Mesothelial cell of epicardium (in vitro differentiated cells): ENCODE results near the gene SETX. TPM values are rescaled to one million over a fixed set of nuclear protein-coding genes. Genes with fewer than 3 reads are reported as not detected.

Experiments
- DNase-seq, 2 experiments: peaks; one replicate each; pipeline ENCODE4 v3.0.0; 2021; ENCODE audit warnings: low spot score in 2 of 2; ENCODE audit not compliant: unreplicated experiment in 2 of 2
- H3K27ac Mint-ChIP-seq: 2 replicates; pipeline ENCODE4 v1.8.0; 2021; ENCODE audit warnings: mixed read lengths
- H3K27me3 Mint-ChIP-seq: 2 replicates; pipeline ENCODE4 v1.8.0; 2021; ENCODE audit warnings: low read depth, mixed read lengths
- H3K36me3 Mint-ChIP-seq: 2 replicates; pipeline ENCODE4 v1.8.0; 2021; ENCODE audit warnings: mixed read lengths
- H3K4me1 Mint-ChIP-seq: 2 replicates; pipeline ENCODE4 v1.8.0; 2021; ENCODE audit warnings: mixed read lengths
- H3K4me3 Mint-ChIP-seq: 2 replicates; pipeline ENCODE4 v1.8.0; 2021; ENCODE audit warnings: mild to moderate bottlenecking, moderate library complexity, mixed read lengths
- H3K9me3 Mint-ChIP-seq: 2 replicates; pipeline ENCODE4 v1.8.0; 2021; ENCODE audit warnings: mixed read lengths
- total RNA-seq: library from RNA; stranded (reverse); gene quantifications from 3 replicates; pipeline ENCODE4 v1.2.1, GENCODE V29; 2021
- TF ChIP-seq, protein P1 (sequence below): fragments of 200-600 bp; sonication (generic); IDR thresholded peaks from one replicate; pipeline ENCODE4 v1.5.0; 2021; ENCODE audit warnings: antibody characterized with exemption; ENCODE audit not compliant: unreplicated experiment

The SETX gene
- total RNA-seq, 1 donor from 2014 or later, result 51.4 TPM

DNA sequence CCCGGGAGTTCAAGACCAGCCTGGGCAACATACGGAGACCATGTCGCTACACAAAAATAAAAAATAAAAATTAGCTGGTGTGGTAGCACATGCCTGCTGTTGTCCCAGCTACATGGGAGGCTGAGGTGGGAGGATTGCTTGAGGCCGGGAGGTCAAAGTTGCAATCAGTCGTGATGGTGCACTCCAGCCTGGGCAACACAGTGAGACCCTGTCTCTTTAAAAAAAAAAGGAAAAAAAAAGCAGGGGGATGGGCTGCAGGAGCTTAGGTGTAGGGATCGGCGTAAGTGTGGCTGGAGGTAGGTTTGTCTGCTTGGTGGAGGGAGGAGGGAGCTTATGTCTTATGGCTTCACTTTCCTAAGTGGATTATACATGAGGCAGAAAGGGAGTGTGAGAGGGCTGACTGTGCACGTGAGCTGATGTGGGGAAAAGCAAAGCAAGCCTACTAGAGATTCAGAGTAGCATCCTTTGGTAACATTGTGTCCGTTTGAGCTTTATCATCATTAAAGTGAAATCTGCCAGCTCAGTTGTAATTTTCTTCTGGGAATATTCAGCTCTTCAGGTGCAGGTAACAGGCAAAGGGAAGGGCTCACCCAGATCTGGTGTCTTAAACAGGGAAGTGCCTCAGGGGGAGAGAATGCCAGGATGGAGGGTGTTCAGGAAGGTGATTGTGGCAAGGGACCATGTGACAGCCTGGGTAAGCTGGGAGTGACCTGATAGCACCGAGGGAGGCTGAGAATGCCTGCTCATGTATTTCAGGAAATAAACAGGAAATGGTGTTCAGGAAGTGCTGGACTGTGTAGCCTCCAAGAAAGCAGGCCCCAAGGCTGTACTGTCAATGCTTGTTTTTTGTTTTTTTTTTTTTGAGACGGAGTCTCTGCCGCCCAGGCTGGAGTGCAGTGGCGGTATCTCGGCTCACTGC is 17.6 kb upstream of the SETX start:
- peaks cover 13% of the 10 kb centered on the region for H3K36me3 Mint-ChIP-seq
- H3K4me3 Mint-ChIP-seq, result no peak overlapping the region
- DNase-seq, result no peak
- no peak overlapping the region for H3K27ac Mint-ChIP-seq
- TF ChIP-seq, protein P1, sequence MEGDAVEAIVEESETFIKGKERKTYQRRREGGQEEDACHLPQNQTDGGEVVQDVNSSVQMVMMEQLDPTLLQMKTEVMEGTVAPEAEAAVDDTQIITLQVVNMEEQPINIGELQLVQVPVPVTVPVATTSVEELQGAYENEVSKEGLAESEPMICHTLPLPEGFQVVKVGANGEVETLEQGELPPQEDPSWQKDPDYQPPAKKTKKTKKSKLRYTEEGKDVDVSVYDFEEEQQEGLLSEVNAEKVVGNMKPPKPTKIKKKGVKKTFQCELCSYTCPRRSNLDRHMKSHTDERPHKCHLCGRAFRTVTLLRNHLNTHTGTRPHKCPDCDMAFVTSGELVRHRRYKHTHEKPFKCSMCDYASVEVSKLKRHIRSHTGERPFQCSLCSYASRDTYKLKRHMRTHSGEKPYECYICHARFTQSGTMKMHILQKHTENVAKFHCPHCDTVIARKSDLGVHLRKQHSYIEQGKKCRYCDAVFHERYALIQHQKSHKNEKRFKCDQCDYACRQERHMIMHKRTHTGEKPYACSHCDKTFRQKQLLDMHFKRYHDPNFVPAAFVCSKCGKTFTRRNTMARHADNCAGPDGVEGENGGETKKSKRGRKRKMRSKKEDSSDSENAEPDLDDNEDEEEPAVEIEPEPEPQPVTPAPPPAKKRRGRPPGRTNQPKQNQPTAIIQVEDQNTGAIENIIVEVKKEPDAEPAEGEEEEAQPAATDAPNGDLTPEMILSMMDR, result no peak
- H3K9me3 Mint-ChIP-seq, result no peaks in the 10 kb centered on the region
- H3K4me1 Mint-ChIP-seq, result peaks cover 8% of the 10 kb centered on the region
- no peaks in the 10 kb centered on the region for H3K27me3 Mint-ChIP-seq

DNA sequence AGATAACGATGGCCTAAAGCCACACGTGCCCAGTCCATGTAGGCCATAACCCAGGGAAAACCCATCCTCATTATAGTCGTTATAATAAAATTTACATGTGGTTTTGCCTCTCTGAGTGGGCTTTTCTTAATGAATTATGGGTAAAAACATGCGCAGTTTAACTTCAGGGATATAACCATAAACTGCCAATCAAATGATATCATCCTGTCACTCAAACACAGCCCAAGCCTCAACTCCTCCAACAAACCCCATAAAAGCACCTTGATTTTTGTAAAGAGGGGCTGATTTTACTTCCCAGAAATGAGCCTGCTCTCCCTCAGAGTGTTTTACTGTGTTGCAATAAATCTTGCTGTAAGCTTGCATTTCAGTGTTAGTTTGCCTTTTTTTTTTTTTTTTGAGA is 15.8 kb upstream of the SETX start:
- Mint-ChIP-seq H3K4me1 (peaks cover 8% of the 10 kb centered on the region), H3K9me3 (no peaks in the 10 kb centered on the region)
- no peak for DNase-seq

DNA sequence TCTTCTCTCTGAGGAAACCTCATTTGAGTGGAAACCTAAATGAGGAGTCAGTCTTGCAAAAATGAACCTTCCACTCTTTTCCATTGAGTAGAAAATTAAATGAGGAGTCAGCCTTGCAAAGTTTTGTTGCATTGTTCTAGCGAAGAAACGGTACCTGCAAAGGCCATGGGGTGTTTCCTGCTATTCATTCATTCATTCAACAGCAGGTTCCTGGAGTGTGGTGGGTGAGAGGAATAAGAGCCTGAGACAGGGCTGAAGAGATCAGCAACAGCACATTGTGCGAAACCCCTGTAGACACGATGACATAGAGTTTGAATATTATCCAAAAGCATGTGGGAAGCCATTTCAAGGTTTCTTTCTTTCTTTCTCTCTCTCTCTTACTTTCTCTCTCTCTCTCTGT is 14.6 kb upstream of the SETX start:
- no peaks in the 10 kb centered on the region for H3K36me3 Mint-ChIP-seq
- TF ChIP-seq, protein P1, result no peak
- no peak overlapping the region for H3K27ac Mint-ChIP-seq
- H3K9me3 Mint-ChIP-seq, result no peaks in the 10 kb centered on the region
- peaks cover 8% of the 10 kb centered on the region for H3K4me1 Mint-ChIP-seq
- DNase-seq, result no peak
- H3K4me3 Mint-ChIP-seq, result no peak overlapping the region
- no peaks in the 10 kb centered on the region for H3K27me3 Mint-ChIP-seq

More for the DNA sequence above, 15.8 kb upstream of the SETX start:
- Mint-ChIP-seq H3K36me3 (peaks cover 5% of the 10 kb centered on the region), H3K4me3 (no peak overlapping the region), H3K27ac (no peak overlapping the region), H3K27me3 (no peaks in the 10 kb centered on the region)
- TF ChIP-seq, protein P1, result no peak

DNA sequence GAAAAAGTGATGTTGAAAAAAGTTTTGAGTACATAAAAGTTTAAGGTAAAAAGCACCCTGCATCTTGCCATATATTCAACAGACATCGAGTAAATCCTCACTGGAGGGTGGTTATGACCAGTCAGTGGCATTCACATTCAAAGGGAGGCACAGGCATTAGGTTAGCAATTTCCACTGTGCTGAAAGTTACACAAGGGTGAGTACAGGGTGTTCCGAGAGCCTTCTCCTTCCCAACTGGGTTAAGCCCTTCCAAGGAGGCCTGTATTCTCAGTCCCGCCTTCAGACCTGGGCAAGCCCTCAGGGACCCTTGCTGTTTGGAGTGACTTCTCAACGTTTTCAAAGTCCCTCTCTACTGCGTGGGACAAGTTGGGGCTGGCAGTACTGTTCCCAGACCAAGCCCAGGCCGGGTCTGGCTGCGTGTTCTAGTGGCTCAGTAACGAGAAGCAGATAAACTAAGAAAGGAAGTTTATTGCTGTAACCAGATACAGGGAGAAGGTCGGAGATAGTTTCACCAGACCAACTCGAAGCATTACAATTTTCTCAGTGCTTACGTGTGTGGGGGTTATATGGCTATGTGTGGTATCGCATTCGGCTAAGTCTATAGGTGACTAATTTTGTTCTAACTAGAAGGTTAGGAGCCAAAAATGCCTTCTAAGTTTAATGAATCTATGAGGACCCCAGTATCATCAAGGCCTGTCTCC is 13.0 kb upstream of the SETX start:
- peak overlapping the region; percentile 64 for H3K27ac Mint-ChIP-seq
- H3K4me3 Mint-ChIP-seq, result no peak overlapping the region
- H3K27me3 Mint-ChIP-seq, result no peaks in the 10 kb centered on the region
- no peaks in the 10 kb centered on the region for H3K36me3 Mint-ChIP-seq
- no peak for DNase-seq
- TF ChIP-seq, protein P1, result no peak
- H3K4me1 Mint-ChIP-seq, result peaks cover 8% of the 10 kb centered on the region
- no peaks in the 10 kb centered on the region for H3K9me3 Mint-ChIP-seq

DNA sequence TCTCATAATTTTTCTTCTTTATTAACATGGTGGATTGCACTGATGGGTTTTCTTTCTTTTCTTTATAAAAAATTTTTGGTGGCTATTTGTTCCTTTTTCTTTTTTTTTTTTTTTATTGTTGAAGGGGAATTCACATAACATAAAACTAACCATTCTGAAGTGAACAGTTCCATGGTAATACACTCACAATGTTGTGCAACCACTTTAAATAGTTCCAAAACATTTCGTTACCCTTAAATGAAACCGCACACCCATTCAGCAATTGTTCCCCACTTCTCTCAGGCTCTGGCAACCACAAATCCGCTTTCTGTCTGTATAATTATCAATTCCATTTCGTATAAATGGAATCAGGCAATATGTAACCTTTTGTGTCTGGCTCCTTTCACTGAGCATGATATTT is 11.7 kb upstream of the SETX start:
- Mint-ChIP-seq H3K4me3 (no peak overlapping the region), H3K4me1 (peaks cover 6% of the 10 kb centered on the region), H3K9me3 (no peaks in the 10 kb centered on the region), H3K36me3 (no peaks in the 10 kb centered on the region), H3K27me3 (no peaks in the 10 kb centered on the region), H3K27ac (no peak overlapping the region)
- TF ChIP-seq, protein P1, result no peak
- no peak for DNase-seq
